ENCODE results near the gene UGCG.
"Not testable (repeated sequence)": the region's sequence is repeated elsewhere in the genome, so short reads cannot be mapped to it uniquely, and the experiment has no call there.

The UGCG gene

DNA sequence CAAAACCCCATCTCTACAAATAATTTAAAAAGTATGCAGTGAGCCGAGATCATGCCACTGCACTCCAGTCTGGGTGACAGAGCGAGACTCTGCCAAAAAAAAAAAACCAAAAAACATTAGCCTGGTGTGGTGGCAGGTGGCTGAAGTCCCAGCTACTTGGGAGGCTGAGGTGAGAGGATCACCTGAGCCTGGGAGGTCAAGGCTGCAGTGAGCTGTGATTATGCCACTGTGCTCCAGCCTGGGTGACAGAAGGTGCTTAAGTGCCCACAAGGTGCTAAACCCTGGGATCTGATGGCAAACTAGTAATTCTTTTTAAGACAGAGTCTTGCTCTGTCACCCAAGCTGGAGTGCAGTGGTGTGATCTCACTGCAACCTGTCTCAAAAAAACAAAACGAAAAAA is 5.7 kb upstream of the UGCG start:
- no CpG with 5 or more reads among the region's 3 CpGs for WGBS (ENCODE audit: extremely low coverage, insufficient coverage, low lambda C conversion rate)

DNA sequence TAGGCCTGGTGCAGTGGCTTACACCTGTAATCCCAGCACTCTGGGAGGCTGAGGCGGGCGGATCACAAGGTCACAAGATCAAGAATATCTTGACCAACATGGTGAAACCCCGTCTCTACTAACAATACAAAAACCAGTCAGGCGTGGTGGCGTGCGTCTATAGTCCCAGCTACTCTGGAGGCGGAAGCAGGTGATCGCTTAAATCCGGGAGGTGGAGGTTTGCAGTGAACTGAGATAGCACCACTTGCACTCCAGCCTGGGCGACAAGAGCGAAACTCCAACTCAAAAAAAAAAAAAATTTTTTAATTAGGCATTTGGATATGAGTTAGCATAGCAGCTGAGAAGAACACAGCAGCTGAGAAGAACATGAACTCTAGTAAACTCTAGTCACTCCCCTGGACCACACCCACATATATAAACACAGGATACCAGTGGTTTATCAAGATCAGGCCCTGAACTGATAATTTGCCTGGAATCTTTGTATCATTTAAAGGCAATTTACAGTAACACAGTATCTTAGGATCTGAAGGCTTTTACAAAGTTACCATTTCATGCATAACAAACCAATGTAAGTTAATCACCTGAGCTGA is 4.6 kb upstream of the UGCG start:
- Histone ChIP-seq H3K79me2 (ENCODE audit: control insufficient read depth, insufficient read depth, low read length) (no peaks in the 10 kb centered on the region), H4K8ac (ENCODE audit: low read depth, low read length) (no peak overlapping the region), H3K4me2 (ENCODE audit: low read length) (no peak overlapping the region), H3K9ac (ENCODE audit: low read length) (no peak overlapping the region), H4K5ac (ENCODE audit: low read length) (no peak overlapping the region), H3K27me3 (ENCODE audit: insufficient read depth, low read length, poor library complexity) (no peaks in the 10 kb centered on the region), H2AK5ac (ENCODE audit: low read length) (no peak overlapping the region), H2BK120ac (ENCODE audit: low read depth, low read length) (no peak overlapping the region), H3K4me1 (ENCODE audit: control insufficient read depth, low read depth, low read length) (no peaks in the 10 kb centered on the region), H3K4me3 (ENCODE audit: low read length) (no peak overlapping the region), H2BK5ac (ENCODE audit: low read length) (no peak overlapping the region), H3K4ac (ENCODE audit: low read depth, low read length) (no peak overlapping the region), H3K56ac (ENCODE audit: low read length) (no peak overlapping the region), H3K23ac (ENCODE audit: low read length) (no peak overlapping the region), H3K36me3 (ENCODE audit: control insufficient read depth, insufficient read depth, low read length) (no peaks in the 10 kb centered on the region), H3K79me1 (ENCODE audit: low read length) (no peaks in the 10 kb centered on the region), H3K27ac (ENCODE audit: low read depth, low read length) (no peak overlapping the region), H2BK15ac (replicated peaks; ENCODE audit: low read depth) (no peak overlapping the region), H3K18ac (ENCODE audit: low read length) (no peak overlapping the region)
- peak; percentile 42 for DNase-seq
- WGBS (ENCODE audit: extremely low coverage, insufficient coverage, low lambda C conversion rate) = no CpG with 5 or more reads among the region's 11 CpGs

More for the DNA sequence above, 5.7 kb upstream of the UGCG start:
- H3K56ac ChIP-seq (ENCODE audit: low read length); H4K5ac ChIP-seq (ENCODE audit: low read length); H3K27me3 ChIP-seq (ENCODE audit: insufficient read depth, low read length, poor library complexity); H4K8ac ChIP-seq (ENCODE audit: low read depth, low read length); H3K18ac ChIP-seq (ENCODE audit: low read length); H2BK15ac ChIP-seq (replicated peaks; ENCODE audit: low read depth); H3K4me3 ChIP-seq (ENCODE audit: low read length); H3K4me1 ChIP-seq (ENCODE audit: control insufficient read depth, low read depth, low read length); H3K4me2 ChIP-seq (ENCODE audit: low read length); H3K9ac ChIP-seq (ENCODE audit: low read length); H2BK5ac ChIP-seq (ENCODE audit: low read length); H3K79me1 ChIP-seq (ENCODE audit: low read length); H3K4ac ChIP-seq (ENCODE audit: low read depth, low read length); H3K79me2 ChIP-seq (ENCODE audit: control insufficient read depth, insufficient read depth, low read length); H2BK120ac ChIP-seq (ENCODE audit: low read depth, low read length); H3K27ac ChIP-seq (ENCODE audit: low read depth, low read length); DNase-seq; H2AK5ac ChIP-seq (ENCODE audit: low read length); H3K36me3 ChIP-seq (ENCODE audit: control insufficient read depth, insufficient read depth, low read length); H3K23ac ChIP-seq (ENCODE audit: low read length): not testable (repeated sequence)

DNA sequence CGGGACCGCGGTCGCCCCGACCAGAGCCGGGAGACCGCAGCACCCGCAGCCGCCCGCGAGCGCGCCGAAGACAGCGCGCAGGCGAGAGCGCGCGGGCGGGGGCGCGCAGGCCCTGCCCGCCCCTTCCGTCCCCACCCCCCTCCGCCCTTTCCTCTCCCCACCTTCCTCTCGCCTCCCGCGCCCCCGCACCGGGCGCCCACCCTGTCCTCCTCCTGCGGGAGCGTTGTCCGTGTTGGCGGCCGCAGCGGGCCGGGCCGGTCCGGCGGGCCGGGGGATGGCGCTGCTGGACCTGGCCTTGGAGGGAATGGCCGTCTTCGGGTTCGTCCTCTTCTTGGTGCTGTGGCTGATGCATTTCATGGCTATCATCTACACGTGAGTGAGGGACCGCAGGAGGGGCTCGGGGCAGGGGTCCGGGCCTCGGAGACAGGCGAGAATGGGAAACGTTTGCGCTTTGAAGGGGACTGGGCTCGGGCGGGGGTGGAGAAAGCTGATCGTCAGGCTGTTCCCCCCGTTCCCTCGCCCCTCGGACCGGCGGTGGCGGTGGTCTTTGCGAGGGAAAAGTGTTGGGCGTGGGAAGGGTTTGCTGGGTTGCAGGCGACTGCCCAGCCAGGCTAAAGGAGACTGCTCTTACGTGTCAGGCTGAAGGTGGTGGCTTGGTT is 457 bp downstream of the UGCG start:
- Histone ChIP-seq H2BK120ac (ENCODE audit: low read depth, low read length) (no peak overlapping the region), H2AK5ac (ENCODE audit: low read length) (no peak overlapping the region), H3K27ac (ENCODE audit: low read depth, low read length) (peak overlapping the region; percentile 93), H3K23ac (ENCODE audit: low read length) (peak overlapping the region; percentile 80), H3K18ac (ENCODE audit: low read length) (peak overlapping the region; percentile 93), H2BK15ac (replicated peaks; ENCODE audit: low read depth) (no peak overlapping the region), H3K4me1 (ENCODE audit: control insufficient read depth, low read depth, low read length) (peaks cover 2% of the 10 kb centered on the region), H3K56ac (ENCODE audit: low read length) (peak overlapping the region; percentile 91), H3K4ac (ENCODE audit: low read depth, low read length) (peak overlapping the region; percentile 41), H3K9ac (ENCODE audit: low read length) (peak overlapping the region; percentile 90), H3K4me2 (ENCODE audit: low read length) (peak overlapping the region; percentile 98), H4K8ac (ENCODE audit: low read depth, low read length) (no peak overlapping the region), H2BK5ac (ENCODE audit: low read length) (no peak overlapping the region), H3K27me3 (ENCODE audit: insufficient read depth, low read length, poor library complexity) (no peaks in the 10 kb centered on the region), H3K79me1 (ENCODE audit: low read length) (peaks cover 11% of the 10 kb centered on the region), H4K5ac (ENCODE audit: low read length) (no peak overlapping the region), H3K79me2 (ENCODE audit: control insufficient read depth, insufficient read depth, low read length) (peaks cover 39% of the 10 kb centered on the region), H3K4me3 (ENCODE audit: low read length) (peak overlapping the region; percentile 92), H3K36me3 (ENCODE audit: control insufficient read depth, insufficient read depth, low read length) (no peaks in the 10 kb centered on the region)
- WGBS (ENCODE audit: extremely low coverage, insufficient coverage, low lambda C conversion rate) = no CpG with 5 or more reads among the region's 68 CpGs
- DNase-seq = no peak

DNA sequence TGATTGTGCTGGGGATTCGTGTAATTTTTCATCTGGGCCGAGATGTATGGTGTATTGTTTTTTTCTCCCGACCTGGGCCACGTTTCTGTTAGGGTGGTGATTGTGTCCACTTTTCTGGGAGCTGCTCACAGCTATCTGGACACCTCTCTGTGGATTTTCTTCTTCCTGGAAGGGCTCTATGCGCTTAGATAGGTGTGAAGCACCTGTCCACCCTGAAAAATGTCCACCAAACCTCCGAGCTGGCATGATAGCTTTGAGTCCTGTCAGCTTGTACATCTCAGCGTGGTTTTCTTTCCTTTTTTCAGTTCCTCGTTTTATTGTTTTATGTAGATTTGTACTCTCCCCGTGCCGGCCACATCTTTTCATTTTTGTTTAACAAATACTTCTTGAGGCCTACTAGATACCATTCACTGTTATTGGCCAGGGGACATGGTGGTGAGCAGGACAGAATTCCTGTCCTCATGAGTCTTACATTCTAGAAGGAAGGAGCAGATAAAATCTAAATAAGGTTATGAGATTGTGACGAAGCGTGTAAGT is 1.1 kb downstream of the UGCG start:
- 100% methylated on average over 2 of the region's 12 CpGs for WGBS (ENCODE audit: extremely low coverage, insufficient coverage, low lambda C conversion rate)
- no peak overlapping the region for H2BK120ac ChIP-seq (ENCODE audit: low read depth, low read length)
- H3K9ac ChIP-seq (ENCODE audit: low read length) = peak overlapping the region; percentile 90
- H3K27me3 ChIP-seq (ENCODE audit: insufficient read depth, low read length, poor library complexity) = no peaks in the 10 kb centered on the region
- peak overlapping the region; percentile 80 for H3K23ac ChIP-seq (ENCODE audit: low read length)
- no peak overlapping the region for H3K4ac ChIP-seq (ENCODE audit: low read depth, low read length)
- H3K79me2 ChIP-seq (ENCODE audit: control insufficient read depth, insufficient read depth, low read length) = peaks cover 45% of the 10 kb centered on the region
- peak overlapping the region; percentile 92 for H3K4me3 ChIP-seq (ENCODE audit: low read length)
- no peak overlapping the region for H4K5ac ChIP-seq (ENCODE audit: low read length)
- H3K27ac ChIP-seq (ENCODE audit: low read depth, low read length) = no peak overlapping the region
- peak overlapping the region; percentile 98 for H3K4me2 ChIP-seq (ENCODE audit: low read length)
- H3K36me3 ChIP-seq (ENCODE audit: control insufficient read depth, insufficient read depth, low read length) = no peaks in the 10 kb centered on the region
- H3K79me1 ChIP-seq (ENCODE audit: low read length) = peaks cover 11% of the 10 kb centered on the region
- H3K4me1 ChIP-seq (ENCODE audit: control insufficient read depth, low read depth, low read length) = peaks cover 2% of the 10 kb centered on the region
- no peak overlapping the region for H2BK15ac ChIP-seq (replicated peaks; ENCODE audit: low read depth)
- H3K56ac ChIP-seq (ENCODE audit: low read length) = peak overlapping the region; percentile 91
- no peak overlapping the region for H4K8ac ChIP-seq (ENCODE audit: low read depth, low read length)
- no peak overlapping the region for H2AK5ac ChIP-seq (ENCODE audit: low read length)
- H3K18ac ChIP-seq (ENCODE audit: low read length) = no peak overlapping the region
- no peak for DNase-seq
- H2BK5ac ChIP-seq (ENCODE audit: low read length) = no peak overlapping the region

GRCh38 chr9:111898331-111899096 is 1.9 kb downstream of the UGCG start:
- no peak overlapping the region for H3K4me2 ChIP-seq (ENCODE audit: low read length)
- H3K9ac ChIP-seq (ENCODE audit: low read length) = no peak overlapping the region
- WGBS (ENCODE audit: extremely low coverage, insufficient coverage, low lambda C conversion rate) = no CpG with 5 or more reads among the region's 4 CpGs
- H3K4me3 ChIP-seq (ENCODE audit: low read length) = no peak overlapping the region
- no peak overlapping the region for H2BK15ac ChIP-seq (replicated peaks; ENCODE audit: low read depth)
- no peak overlapping the region for H4K8ac ChIP-seq (ENCODE audit: low read depth, low read length)
- H4K5ac ChIP-seq (ENCODE audit: low read length) = no peak overlapping the region
- peaks cover 2% of the 10 kb centered on the region for H3K4me1 ChIP-seq (ENCODE audit: control insufficient read depth, low read depth, low read length)
- H3K27ac ChIP-seq (ENCODE audit: low read depth, low read length) = no peak overlapping the region
- H3K23ac ChIP-seq (ENCODE audit: low read length) = no peak overlapping the region
- H3K56ac ChIP-seq (ENCODE audit: low read length) = no peak overlapping the region
- H2AK5ac ChIP-seq (ENCODE audit: low read length) = no peak overlapping the region
- H3K18ac ChIP-seq (ENCODE audit: low read length) = no peak overlapping the region
- DNase-seq = no peak
- H3K79me1 ChIP-seq (ENCODE audit: low read length) = peaks cover 11% of the 10 kb centered on the region
- peaks cover 51% of the 10 kb centered on the region for H3K79me2 ChIP-seq (ENCODE audit: control insufficient read depth, insufficient read depth, low read length)
- H3K4ac ChIP-seq (ENCODE audit: low read depth, low read length) = no peak overlapping the region
- no peak overlapping the region for H2BK5ac ChIP-seq (ENCODE audit: low read length)
- no peaks in the 10 kb centered on the region for H3K36me3 ChIP-seq (ENCODE audit: control insufficient read depth, insufficient read depth, low read length)
- H3K27me3 ChIP-seq (ENCODE audit: insufficient read depth, low read length, poor library complexity) = no peaks in the 10 kb centered on the region
- H2BK120ac ChIP-seq (ENCODE audit: low read depth, low read length) = no peak overlapping the region

All from mesendoderm (in vitro differentiated cells).